Activated CD8-positive, alpha-beta memory T cell treated with anti-CD3 and anti-CD28 coated beads, Interleukin-2, amount 50 U/mL, for 1 hour (primary cell): ENCODE measurements around the gene IVL.

Source experiments
- DNase-seq: peaks from one replicate; pipeline ENCODE4 v3.0.0-alpha.2; 2020; ENCODE audit errors: extremely low read depth

The IVL gene

DNA sequence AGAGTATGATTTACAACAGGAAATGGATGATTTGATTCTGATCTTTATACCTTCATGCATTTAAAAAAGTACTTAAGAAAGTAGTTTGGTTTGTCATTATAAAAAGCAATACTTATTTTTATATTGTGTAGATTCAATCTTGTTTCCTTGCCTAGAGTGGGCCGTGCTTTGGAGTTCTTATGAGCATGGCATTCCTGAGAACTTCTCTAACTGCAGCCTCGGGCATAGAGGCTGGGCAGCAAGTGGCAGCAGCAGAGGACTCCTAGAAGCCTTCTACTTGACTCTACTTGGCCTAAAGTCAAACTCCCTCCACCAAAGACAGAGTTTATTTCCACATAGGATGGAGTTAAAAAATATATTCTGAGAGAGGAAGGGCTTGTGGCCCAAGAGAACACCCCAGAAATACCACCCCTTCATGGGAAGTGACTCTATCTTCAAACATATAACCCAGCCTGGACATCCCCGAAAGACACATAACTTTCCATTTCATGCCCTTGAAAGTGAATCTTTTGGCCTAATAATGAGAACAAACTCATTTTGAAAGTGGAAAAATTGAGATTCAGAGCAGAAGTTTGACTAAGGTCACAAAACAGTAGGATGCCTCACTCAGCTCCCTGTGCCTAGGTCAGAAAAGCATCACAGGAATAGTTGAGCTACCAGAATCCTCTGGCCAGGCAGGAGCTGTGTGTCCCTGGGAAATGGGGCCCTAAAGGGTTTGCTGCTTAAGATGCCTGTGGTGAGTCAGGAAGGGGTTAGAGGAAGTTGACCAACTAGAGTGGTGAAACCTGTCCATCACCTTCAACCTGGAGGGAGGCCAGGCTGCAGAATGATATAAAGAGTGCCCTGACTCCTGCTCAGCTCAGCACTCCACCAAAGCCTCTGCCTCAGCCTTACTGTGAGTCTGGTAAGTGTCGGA is at the start of gene IVL:
TSS of gene IVL (plus strand) at position 861 of the 916 bp plus-strand sequence. CDS start 1,252 bp downstream, outside the sequence.
- DNase-seq: no peak

DNA sequence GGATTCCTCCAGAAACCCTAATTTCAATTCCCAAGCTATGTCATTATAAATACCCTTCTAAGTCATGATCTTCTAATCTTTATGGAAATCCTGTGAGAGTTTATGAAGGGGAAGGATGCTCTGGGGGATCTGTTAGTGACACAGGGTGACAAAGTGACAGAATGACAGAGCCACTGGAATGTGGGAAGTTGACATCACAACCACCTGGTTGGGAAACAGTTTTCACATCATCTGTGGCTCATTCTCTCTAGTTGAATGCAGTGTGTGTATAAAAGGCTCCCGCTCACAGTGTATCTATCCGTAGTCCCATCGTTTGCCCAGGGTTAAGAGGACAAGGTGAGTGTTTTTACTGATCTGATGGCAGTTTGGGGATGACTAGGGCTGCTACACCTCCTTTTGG is 48.6 kb upstream of the IVL start, which contains the start of gene LCE7A:
TSS of gene LCE7A (plus strand) at position 301 of the 400 bp plus-strand sequence. CDS start 702 bp downstream, outside the sequence.
- no peak for DNase-seq

- DNase-seq: no peak
Observed at GRCh38 chr1:152860129-152860528, 48.2 kb upstream of the IVL start.

DNA sequence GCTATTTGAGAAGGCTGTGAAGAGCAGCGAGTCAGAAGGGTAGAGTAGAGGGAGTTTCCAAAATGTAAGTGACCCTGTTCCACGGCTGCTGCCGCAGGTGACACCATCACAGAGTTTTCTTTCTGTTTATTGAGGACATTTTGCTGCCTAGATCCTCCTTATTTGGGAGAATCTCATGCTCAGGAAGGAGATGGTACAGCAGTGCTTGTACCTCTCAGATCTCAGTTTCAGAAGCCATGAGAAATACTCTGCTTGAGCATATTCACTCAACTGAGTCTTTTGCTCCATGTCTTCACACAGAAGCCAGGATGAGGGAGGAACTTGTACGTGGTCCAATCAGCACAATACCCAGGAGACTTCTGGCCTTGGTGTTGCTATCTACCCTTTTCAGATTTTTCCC is 47.0 kb upstream of the IVL start:
- no peak for DNase-seq

DNA sequence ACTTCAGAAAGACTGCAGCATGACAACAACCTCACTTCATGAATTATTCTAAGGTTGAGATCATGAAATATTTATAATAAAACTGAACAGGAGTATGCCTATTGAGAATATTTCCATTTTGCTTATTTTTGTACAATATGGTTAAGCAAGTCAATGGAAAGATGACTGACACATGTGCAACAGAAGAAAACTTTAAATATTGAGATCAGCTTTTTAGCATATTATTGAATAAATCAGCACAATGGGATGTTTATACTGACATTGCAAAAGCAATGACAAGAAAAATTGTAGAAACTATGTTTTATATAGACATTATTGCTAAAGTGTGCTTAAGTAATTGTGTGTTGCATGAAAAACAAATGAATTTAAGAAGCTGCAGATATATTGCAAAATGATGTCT is 43.9 kb upstream of the IVL start:
- DNase-seq: no peak

- no peak for DNase-seq
Observed at GRCh38 chr1:152866321-152866720, 42.0 kb upstream of the IVL start.

- DNase-seq: peak; percentile 16
Observed at GRCh38 chr1:152869808-152870419, 38.4 kb upstream of the IVL start.

DNA sequence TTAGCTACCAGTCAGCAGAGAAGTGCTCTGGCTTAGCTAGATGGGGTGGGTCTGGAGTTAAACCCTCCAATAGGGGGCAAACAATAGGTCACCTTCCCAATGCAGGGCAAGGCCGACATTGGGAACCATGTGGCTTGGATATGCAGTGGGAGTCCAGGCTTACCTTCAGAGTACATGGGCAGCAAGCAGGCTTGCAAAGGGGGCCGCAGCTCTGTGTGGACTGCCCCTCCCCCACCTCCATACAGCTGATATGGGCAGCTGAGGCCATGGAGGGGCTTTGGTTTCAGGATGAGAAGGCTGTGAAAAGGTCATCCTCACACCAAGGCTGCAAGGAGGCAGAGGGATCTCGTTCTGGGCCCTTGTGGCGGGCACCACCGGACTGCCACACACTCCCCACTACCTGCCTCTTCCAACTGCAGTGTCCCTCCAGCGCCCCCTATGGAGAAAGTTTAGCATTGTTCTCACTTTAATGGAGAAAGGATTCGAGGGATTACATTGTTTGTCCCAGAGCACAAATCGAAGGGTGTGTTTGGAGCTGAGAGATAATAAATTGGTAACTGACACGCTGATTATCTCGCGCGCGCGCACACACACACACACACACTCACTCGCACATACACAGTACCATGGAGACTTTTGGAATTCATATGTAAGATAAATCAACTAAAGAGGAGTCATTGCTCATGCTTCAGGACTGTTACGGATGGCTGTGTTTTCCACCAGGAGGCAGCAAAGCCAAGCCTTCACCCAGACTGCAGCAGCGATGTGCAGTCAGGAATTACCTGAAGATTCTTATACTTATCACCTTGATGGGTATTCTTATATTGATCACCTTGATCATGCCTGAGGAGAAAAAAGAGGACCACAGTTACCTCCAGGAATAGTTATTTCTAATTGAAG is 37.3 kb upstream of the IVL start:
- DNase-seq: no peak

- DNase-seq: no peak
Observed at GRCh38 chr1:152871731-152872126, 36.6 kb upstream of the IVL start.

GRCh38 chr1:152873495-152873894 is 34.9 kb upstream of the IVL start:
- DNase-seq: no peak

DNA sequence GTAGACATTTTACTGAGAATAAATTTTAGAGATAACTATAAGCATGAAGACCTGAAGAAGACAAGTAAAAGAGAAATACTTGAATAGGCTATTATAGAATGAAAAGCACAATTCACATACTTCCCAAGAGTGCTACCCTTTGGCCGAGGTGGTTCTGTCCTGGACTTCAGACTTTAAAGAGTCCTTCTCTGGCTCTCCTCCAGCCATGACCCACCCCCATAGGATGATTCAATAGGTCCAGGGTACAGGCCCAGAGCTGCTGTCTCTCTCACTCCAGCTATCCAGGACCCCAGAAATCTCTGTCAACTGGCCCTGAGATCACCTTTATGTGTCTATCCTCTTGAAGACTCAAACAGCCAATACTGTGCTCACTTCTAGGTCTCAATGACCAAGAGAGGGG is 31.5 kb upstream of the IVL start:
- no peak for DNase-seq

DNA sequence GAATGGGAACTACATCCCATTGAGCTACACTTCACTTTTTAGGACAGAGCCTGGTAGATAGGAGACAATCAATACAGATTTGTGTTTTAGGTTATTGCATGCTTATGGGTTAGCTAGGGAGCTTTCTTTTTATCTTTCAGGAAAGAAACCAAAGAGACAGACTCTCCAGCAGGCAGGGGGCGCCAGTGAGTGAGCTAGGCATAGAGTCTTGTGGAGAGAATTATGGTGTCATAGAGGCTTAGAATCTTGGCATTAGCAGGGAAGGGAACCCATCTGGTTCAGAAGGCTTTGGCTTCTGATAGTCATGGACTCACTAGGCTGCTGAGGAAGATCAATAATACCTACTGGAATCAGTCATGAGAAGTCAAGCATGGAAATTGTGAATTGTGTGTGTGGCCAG is 30.3 kb upstream of the IVL start, which contains the start of gene SMCP:
TSS of gene SMCP (plus strand) at position 281 of the 400 bp plus-strand sequence. CDS start 6,101 bp downstream, outside the sequence.
- no peak for DNase-seq

GRCh38 chr1:152879559-152880198 is 28.7 kb upstream of the IVL start:
- DNase-seq: no peak

DNA sequence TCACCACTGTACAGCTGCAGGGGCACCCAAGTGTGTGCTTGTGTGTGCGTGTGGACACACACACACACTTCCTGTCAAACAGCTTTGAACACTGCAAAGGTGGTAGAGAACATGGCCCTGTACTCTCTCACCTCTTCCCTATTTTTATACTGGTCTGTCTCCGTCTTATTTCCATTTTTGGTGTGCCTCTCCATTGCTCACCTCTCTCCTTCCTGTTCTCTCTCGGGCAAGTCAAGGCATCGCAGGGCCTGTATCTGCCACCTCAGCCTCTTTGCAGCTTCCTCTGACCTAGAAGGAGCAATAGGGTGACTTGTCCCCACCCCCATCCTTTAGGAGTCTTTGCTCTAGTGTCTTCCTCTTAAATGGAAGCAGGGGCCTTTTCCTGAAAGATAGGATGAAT is 28.0 kb upstream of the IVL start:
- DNase-seq: no peak

GRCh38 chr1:152880907-152881306 is 27.4 kb upstream of the IVL start:
- no peak for DNase-seq

GRCh38 chr1:152884085-152884484 is 24.3 kb upstream of the IVL start:
- DNase-seq: no peak

DNA sequence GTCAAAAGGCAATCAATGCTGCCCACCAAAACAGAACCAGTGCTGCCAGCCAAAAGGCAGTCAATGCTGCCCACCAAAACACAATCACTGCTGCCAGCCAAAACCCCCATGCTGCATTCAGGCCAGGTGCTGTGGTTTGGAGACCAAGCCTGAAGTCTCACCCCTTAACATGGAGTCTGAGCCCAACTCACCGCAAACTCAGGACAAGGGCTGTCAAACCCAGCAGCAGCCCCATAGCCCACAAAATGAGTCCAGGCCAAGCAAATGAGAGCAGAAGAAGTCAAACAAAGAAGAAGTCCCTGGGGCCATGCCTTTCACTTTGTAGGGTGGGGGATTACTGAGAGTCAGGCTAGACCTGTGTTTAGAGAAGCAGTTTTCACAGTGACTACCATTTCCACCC is 23.8 kb upstream of the IVL start:
- no peak for DNase-seq

- DNase-seq: no peak
Observed at GRCh38 chr1:152884966-152885624, 23.3 kb upstream of the IVL start.

DNA sequence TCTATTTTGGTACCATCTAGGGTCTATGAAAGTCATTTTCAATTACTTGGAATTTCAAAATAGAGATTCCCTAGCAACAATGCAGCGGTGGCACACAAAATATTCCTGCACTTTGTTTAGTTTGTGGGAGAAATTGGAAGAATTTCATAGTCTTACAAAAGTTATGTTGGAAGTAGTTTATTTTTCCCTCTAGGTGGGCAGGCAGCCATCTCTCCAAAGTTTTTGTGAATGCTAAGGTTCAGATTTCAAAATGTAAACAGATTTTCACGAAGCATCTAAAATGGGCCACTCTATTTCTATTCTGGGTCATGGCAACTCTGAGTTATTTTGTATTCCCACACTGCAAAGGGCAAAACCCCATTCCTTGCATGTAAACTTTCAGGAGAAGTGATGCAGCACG is 22.3 kb upstream of the IVL start:
- DNase-seq: no peak

GRCh38 chr1:152886758-152887409 is 21.5 kb upstream of the IVL start:
- DNase-seq: no peak
